Forelimb muscle (tissue), 1 donor: ENCODE measurements around the gene PTPRS. TPM values are rescaled to one million over a fixed set of nuclear protein-coding genes. Genes with fewer than 3 reads are reported as not detected.

Experiments used
- DNase-seq: peaks from one replicate; pipeline ENCODE4 v3.0.0-alpha.2; 2013; ENCODE audit warnings: low read depth
- polyA plus RNA-seq: library from polyadenylated mRNA; unstranded; fragments of 120-200 nt; gene quantifications from one replicate; pipeline ENCODE4 v1.2.1, GENCODE V29; 2013; ENCODE audit not compliant: insufficient read length

PTPRS gene
- polyA plus RNA-seq, 1 donor = 36.5 TPM

DNA sequence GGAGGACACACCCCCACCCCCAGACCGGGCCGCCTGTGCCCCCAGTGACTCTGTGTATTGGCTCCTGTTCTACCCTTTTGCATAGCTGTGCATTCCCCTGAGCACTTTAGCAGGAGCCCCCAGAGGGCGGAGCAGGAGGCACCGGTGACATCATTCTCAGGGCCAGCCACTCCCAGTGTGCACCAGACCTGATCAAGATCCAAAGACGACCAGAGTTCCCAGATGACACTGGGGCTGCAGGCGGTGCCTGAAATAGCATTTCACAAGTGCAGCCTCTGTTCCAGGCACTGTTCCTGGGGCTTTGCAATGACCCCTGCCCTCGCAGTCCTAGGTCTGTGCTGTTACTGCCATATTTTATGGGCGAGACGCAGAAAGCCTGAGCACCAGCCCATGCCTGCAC lies 14.5 kb upstream of the PTPRS start:
- DNase-seq = no peak

DNA sequence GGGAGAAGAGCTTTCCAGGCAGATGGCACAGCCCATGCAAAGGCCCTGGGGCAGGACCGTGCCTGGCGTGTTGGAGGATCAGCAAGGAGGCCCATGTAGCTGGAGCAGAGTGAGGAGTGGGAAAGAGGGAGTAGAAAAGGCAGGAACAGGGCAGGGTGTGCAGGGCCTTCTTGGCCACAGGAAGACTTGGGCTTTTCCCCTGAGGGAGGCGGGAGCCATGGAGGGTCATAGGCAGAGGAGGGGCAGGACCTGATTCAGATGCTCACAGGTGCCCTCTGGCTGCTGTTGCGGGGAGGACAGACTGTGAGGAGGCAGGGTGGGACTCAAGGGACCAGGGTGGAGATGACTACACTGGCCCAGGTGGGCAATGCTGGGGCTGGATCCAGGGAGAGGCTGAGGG lies 13.8 kb upstream of the PTPRS start:
- DNase-seq = no peak

DNA sequence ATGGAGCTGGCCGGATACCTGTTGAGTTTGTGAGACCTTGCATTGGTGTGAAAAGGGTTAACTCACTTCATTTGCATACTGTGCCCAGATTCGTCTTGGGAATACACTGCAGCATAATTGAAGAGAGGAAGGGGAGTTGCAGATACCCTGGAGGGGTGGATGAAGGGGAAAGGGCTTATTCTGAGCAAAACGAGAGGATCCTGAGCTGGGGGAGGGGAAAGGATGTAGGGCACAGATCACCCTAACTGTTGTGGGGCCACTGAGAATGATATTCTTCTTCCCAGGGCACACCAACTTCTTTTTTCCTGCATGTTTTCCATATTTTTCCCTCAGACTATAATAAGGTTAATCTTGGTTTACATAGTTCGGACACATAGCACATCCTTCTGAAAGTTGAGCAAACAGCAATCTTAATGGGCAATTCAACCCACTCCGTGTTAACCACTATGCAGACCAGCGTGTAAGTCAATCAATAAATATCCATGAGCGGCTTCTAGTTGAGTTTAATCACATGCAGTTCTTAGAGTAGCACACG lies 11.7 kb upstream of the PTPRS start:
- no peak for DNase-seq

DNA sequence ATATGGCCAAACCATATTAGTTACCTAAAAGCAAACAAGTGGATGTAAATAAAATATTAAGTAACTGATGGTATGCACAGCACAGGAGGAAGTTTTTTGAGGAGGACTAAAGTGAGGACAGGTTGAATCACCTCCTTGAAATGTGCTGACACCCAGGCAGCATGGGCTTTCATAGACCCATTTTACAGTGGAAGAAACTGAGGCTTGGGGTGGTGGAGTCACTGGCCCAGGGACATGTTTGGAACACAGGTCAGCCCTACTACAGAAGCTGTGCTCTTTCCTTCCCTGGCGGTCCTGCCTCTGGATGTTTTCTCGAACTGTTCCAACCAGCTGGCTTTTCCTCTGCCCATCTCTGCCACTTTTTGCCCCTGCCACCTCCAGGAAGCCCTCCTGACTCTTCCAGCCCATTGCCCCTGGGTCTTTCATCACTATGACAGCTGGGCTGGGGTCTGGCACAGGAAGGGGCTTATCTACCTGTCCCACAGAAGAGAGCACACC lies 11.2 kb upstream of the PTPRS start:
- DNase-seq = no peak

DNA sequence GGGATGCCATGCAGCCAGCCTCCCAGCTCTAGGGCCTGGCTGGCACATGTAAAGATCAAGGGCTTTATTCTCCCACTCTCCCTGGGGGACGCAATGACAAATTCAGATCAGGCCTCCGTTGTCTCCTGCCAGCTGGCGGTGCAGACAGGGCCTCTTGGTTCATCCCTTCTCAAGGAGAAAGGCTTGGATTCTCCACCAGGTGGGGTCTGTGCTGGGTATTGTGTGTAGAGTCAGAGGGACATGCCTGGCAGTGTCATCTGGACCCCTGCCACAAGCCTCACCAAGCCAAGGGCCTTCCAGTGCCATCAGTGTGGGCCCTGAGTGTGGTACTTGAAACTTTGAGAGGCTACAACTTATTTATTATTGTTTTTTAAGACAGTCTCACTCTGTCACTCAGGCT lies 8.4 kb upstream of the PTPRS start:
- no peak for DNase-seq

DNA sequence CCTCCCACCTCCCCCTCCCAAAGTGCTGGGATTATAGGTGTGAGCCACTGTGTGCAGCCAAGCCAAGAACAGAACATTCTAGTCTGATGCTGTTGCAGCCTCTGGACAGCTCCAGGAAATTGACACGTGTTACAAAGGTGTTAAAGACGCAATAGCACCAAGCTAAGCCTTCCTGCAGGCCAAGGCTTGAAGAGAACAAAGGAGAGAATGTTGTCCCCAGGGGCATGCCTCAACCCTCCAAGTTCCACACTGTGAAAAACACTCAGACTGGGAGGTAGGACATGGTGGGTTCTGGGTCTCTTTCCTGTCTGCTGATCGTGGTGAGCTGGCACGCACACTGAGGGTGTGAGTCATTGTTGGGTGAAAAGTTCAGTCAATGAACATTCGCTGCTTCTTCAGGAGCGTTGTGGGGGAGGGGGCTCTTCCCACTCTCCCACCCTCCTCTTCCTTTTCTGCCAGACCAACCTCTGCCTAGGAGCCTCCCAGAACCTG lies 5.3 kb upstream of the PTPRS start:
- no peak for DNase-seq

DNA sequence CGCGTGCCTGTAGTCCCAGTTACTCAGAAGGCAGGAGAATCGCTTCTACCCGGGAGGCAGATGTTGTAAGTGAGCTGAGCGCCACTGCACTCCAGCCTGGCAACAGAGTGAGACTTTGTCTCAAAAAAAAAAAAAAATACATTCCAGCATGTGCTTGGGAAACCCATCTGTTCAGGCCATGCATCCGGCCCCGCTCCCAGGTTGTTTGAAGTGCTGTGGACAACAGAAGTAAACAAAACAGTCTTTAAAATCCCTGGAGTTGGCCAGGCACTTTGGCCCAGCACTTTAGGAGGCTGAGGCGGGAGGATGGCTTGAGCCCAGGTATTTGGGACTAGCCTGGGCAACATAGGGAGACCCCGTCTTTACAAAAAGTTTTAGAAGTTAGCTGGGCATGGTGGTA lies 3.2 kb upstream of the PTPRS start:
- no peak for DNase-seq

DNA sequence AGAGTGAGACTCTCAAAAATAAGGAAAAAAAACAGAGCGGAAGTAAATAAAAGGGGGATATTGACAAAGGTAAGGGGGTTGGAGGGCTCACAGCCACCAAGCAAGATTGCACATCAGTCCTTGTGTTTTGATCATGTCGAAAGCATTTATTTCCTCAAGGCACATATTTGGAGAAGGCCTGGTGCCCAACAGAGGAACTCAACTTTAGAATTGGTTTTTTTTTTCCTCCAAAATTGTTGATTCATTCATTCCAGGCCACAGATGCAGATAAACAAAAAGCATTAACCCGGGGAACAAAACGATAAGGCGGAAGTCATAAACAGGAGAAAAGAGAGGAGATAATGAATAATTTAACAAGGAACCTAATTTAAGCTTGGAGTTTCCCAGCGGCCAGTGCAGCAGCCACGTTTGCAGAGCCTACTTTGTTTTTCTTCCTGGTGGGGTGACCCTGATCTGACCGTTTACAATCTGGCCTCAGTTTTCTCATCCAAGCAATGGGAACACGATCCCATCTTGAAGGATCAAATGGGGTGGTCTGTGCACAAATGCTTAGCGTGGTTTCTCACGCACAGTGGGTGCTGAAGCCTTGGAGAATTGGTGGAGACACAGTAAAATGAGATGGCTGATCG lies 2.1 kb upstream of the PTPRS start:
- no peak for DNase-seq

DNA sequence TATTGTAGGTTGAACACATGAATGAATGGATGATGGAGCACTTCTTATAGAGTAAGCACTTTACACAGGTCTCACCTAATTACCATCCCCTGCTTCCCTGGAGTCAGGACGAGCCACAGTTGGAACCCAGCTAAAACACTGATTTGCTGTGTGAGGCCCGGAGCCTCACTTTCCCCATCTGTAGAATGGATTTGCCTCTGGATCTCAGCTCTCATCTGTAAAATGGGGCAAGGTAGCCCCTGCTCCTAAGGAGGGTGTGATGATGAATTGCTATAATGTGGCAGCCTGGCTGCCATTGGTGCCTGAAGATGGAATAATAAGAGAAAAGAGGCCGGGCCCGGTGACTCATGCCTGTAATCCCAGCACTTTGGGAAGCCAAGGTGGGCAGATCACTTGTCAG lies 1.4 kb upstream of the PTPRS start:
- no peak for DNase-seq

DNA sequence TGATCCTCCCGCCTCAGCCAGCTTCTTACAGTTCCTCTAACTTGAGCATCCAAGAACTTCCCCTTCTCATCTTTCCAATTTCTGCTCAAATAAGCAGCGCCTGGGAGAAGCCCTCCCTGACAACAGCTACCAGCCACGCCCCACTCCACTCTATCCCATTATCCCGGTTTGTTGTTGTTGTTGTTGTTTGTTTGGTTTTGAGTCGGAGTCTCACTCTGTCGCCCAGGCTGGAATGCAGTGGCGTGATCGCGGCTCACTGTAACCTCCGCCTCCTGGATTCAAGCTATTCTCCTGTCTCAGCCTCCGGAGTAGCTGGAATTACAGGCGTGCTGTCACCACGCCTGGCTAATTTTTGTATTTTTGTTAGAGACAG lies 822 bp upstream of the PTPRS start:
- DNase-seq = no peak

DNA sequence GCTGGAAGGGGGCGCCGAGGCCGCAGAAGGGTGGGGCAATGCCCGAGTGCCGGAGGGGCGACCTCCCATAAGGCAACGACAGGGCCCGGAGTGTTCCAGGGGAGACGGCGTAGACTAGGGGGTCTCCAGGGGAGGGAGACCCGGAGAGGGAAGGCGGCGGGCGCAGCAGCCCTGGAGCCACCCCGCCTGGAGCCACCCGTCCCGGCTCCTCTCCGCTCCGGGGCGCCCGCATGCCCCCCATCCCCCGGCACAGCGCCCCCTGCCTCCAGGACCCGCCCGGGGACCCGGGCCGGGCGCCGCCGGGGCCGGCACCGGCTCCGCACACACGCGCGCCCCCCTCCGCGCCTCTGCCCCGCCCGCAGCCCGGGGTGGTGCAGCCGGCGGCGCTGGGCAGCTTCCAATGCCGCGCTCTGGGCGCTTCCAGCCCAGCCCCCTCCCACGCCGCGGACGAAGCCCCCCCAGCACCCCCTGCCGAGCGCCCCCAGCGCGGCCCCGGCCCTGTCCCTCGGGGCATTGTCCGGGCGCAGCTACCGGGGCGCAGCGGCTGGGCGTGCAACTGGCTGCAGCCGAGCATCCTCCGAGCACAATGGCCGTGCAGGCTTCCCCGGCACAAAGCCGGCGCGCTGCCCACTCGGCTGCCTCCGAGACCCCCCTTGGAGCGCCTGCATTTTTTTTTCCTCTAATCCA lies 519 bp downstream of the PTPRS start:
- no peak for DNase-seq

DNA sequence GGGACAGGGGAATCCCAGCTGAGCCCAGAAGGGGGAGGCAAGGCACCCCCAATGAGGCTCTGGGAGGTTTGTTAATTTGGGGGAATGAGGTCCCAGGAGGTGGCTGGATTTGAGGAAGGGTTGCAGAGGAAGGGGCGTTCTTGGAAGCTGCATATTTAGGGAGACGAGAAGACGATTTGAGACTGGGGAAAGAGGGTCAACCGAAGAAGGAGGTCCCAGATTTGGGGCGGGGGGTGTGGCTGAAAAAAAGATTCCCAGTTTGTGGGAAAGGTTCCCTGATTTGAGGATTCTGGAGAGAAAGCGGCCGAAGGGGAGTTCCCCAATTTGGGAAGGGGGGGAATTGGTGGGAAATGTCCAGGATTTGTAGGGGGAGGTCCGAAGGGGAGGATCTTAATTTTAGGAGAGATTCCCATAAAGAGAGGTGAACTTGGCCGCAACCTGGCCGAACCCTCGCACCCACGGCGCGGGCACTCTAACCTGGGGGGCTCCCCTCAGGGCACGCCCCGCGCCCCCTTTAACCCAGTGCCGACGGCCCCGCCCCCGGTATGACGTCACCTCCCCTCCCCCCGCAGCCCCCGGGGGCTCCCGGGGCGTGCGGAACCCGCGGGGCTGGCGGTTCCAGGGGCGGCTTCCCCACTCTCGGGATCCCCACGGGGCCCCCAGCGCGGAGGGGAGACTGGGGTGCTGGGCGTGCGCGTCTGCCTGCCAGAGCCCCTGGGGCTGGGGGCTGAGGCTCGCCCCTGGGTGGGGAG lies 1.2 kb downstream of the PTPRS start:
- no peak for DNase-seq

DNA sequence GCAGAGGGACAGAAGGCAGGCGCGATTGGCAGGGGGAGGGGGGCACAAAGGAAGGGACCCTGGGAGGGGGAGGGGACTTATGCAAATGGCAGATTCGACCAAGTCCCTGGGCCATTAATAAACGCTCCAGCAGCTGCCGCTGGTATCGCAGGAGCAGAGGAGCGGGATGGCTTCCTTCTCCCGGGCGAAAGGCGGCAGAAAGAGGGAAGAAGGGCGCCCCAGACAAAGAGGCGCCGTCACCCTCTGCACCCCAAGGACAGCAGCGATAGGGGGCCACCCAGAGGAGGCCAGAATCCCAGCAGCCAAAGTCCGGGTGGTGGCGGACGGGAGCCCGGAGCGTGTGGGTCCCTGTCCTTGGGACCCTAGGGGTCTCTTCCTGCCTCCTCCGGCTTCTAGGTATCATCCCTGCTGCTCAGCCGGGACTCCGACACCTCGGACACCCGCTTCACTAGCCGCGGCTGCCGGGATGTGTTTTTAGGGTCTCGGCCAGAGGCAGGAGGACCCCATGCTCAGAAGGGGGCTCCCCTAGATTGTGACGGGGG lies 1.9 kb downstream of the PTPRS start:
- DNase-seq = no peak

DNA sequence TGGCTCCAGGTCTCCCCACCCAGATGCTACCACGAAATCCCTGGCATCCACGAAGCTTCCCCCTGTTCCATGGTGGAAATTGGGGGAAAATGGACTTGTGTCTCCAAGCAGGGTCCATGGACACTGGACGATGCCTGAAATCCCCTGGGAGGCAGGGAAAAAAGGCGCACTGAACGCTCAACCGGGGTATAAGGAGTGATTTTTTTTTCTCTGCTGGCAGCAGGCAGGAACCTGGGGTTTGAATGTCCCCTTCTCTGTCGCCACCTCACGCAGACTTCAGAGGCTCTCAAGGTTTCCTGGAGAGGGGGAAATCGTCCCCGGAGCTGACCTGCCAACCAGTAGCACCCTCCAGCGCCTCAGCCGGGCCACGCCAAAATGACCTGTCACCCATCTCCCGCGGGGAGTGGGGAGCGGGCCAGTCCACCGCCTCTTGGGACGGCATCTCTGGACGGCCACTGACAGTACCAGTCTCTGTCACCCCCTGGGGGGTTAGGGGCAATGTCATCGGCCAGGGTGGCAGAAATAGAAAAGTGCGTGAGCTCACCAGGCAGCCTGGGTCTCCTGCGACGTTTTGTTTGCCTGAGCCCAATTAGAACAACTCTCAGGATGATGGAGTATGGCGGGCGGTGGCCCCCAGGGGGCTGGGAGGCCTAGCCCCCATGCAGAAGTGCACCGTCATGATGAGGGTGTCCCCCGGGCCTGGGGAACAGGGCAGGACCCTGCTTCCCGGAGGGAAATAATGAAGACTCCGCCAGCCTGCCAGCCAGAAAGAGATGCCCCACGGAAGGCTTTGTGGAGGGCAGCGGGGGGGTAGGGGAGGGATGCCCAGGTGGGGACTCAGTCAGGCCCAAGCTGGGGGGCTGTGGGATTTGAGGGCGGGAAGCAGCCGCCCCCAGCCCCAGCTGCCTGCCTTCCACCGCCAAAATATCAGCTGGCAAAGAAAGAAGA lies 2.6 kb downstream of the PTPRS start:
- no peak for DNase-seq

DNA sequence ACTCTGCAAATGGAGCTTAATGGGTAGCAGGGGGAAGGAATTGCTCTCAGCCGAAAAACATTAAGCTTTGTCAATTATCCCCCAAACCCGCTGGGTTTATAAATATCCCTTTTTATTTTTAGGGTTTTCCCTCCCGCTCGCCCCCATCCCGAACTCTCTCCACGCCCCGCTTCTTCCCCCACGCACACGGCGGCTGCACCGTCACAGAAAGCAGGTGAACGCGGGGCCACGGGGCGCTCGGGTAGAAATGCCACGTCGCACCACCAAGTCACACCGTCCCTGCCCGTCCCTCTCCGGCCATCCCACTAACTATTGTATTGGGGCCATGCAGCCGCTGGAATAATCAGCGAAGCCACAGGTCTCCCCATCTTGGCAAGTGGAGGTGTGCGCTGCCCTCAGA lies 3.5 kb downstream of the PTPRS start:
- no peak for DNase-seq

DNA sequence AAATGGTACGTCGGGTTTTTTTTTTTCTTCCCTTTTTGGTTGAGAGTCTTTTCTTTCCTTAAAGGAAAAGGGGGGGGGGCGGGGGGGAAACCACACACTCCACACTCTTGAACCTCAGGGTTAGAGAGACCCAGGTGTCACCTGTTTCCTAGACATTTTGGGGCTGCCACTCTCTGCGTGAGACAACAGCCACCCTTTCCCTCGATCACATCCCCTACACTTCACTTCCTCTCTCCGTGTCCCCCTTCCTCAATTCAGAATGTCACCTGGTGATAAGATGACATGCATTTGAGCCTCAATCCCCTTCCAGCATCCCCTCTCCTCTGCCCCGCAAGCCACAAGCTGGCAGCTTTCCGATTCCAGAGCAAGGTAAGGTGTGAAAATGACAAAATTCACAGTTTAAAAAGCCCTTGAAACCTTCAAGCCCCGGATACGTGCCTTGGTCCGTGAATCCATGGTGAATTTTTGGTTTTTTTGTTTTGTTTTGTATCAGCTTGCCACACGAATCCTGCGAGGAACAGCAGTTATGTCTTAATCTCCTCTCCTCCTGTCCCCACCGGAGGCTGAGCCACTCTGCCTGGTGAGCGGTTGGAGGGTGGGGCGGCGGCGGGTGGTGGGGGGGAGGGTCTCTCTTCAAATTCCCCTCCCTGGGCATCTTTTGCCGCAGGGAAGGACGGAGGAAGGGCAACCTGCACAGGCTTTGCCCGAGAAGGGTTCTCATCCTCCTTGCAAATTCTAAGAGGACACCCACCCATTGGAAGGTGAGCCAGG lies 4.2 kb downstream of the PTPRS start:
- no peak for DNase-seq

DNA sequence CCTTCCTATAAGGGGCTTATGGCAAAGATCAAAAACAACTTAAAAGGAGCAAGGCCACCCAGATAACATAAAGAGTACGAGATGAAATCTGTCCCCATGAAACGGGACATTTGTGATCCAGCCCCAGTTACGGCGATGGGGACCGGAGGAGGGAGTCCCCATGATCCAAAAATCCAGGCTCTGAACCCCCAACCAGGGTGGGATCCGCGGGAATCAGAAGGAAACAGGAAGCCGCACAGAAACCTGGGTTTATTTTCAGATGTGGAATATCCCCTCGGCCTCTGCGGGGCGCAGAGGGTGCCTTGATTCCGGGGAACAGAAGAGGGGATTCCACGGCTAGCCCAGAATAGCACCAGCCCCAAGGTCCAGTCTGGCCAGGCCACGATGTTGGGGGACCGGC lies 5.0 kb downstream of the PTPRS start:
- no peak for DNase-seq

DNA sequence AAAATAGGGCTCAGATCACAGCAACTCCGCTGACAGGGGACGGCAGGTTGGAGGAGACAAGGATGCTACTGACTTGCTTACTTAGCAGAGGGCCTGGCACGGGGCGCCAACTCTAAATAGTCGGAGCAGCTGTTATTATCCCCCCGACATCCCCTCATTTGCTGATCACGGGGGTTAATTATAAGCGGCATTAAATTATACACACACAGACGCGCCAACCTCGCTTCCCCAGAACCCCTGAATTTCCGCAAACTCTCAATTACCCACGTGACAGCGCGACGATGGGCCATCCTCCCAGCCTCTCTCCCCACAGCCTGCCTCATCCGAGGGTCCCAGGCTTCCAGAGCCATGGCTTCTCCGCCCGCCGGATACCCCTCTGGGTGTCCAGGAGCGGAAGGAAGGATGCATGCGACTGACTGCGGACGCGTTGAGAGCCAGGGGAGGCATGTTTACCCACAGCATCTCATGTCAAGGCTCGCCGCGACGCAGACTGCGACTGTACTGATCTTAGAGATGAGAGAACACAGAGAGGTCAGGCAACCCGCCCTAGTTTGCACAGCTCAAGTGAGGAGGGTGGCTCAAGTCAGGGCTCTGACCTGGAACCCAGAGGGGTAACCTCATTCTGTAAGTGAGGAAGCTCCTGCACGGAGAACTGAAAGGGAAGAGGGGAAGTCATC lies 5.7 kb downstream of the PTPRS start:
- DNase-seq = no peak

DNA sequence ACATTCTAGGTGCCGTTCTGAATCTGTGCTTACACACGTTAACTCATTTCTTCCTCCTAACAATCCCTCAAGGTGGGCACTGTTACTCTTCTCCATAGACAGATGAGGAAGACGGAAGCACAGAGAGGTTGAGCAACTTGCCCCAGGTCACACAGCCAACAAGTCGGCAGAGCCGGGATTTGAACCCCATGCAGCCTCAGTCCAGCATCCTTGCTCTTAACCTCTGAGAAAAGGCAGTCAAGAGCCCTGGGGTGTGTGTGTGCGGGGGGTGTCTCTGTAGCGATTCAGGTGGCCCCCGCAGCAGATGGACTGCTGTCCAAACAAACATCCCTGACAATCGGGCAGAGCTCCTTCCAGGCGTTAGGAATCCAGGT lies 6.3 kb downstream of the PTPRS start:
- no peak for DNase-seq
